K562 (cell line): Measurements from ENCODE around the gene SPAG7. TPM values are rescaled to one million over a fixed set of nuclear protein-coding genes. Genes with fewer than 3 reads are reported as not detected.
A peak's percentile ranks its signal among the peaks of the same experiment; 100 is the strongest.

Source experiments
- ATAC-seq: fragments of 200-7000 bp; cut with Tn5 transposase; 3 replicates; pipeline ENCODE4 v1.9.1; 2020; ENCODE audit warnings: moderate library complexity
- BruUV-seq: library from RNA; stranded (reverse); fragments of 400-500 nt; replicated peaks from 2 replicates; lab custom pipeline; 2021; lab: Mats Ljungman, UMichigan
- CTCF ChIA-PET: fragments of 300-600 bp; formaldehyde crosslinking; extraction: SDS; loops from one replicate; lab custom pipeline; 2021; ENCODE audit warnings: low intra/inter-chr PET ratio; lab: Yijun Ruan, JAX
- POLR2A ChIA-PET: fragments of 300-600, 350-650 bp; sonication (Branson Sonifier 250); formaldehyde crosslinking; extraction: SDS; loops from one replicate; lab custom pipeline; 2021; ENCODE audit warnings: antibody characterized with exemption, inconsistent platforms; lab: Yijun Ruan, JAX
- DNase-seq, 4 experiments: peaks; one replicate each; pipeline versions ENCODE4 v3.0.0 to v3.0.0-alpha.2; 2011 to 2018; ENCODE audit warnings: low spot score in 3 of 4, mixed read lengths in 3 of 4; ENCODE audit errors: extremely low read depth in 1 of 4
- FAIRE-seq: peaks from 2 replicates; lab custom pipeline; 2011; peaks lifted over from hg19 to GRCh38; lab: Jason Lieb, UNC
- H2AFZ ChIP-seq: 2 replicates; pipeline ENCODE4 v1.6.0; 2011; ENCODE audit warnings: low read depth, low read length, control low read depth, inconsistent platforms
- H3K27ac ChIP-seq: fragments of 200-600 bp; 3 replicates; pipeline ENCODE4 v1.8.0; 2011; ENCODE audit warnings: low read depth, mild to moderate bottlenecking, control low read depth, inconsistent platforms, low read length, moderate library complexity, mixed read lengths; ENCODE audit errors: extremely low read depth
- H3K27me3 ChIP-seq, 2 experiments: fragments of 300-600 bp in 1 of 2; 2 replicates in 1 of 2; 3 replicates in 1 of 2; pipeline versions ENCODE4 v1.6.0 to v1.8.0; 2011; ENCODE audit warnings: inconsistent platforms in 2 of 2, low read length in 2 of 2, mild to moderate bottlenecking in 1 of 2, mixed read lengths in 1 of 2, moderate library complexity in 1 of 2; ENCODE audit not compliant: control insufficient read depth in 2 of 2, insufficient read depth in 2 of 2
- H3K36me3 ChIP-seq: fragments of 300-600 bp; 3 replicates; pipeline ENCODE4 v1.8.0; 2011; ENCODE audit warnings: mild to moderate bottlenecking, low read length, inconsistent platforms; ENCODE audit not compliant: control insufficient read depth, insufficient read depth
- H3K4me1 ChIP-seq, 2 experiments: fragments of 200-600 bp in 1 of 2; replicated peaks in 1 of 2; 2 replicates in 1 of 2; 3 replicates in 1 of 2; pipeline versions ENCODE4 v1.5.1 to v1.8.0; 2011; ENCODE audit warnings: inconsistent platforms in 2 of 2, low read length in 2 of 2, mild to moderate bottlenecking in 1 of 2, mixed read lengths in 1 of 2, moderate library complexity in 1 of 2; ENCODE audit not compliant: control insufficient read depth in 2 of 2, insufficient read depth in 2 of 2
- H3K4me2 ChIP-seq: 2 replicates; pipeline ENCODE4 v1.6.1; 2011; ENCODE audit warnings: low read length, control low read depth, inconsistent platforms, mixed read lengths; ENCODE audit not compliant: insufficient read depth
- H3K4me3 ChIP-seq: fragments of 200-600 bp; sonication (generic), shearing (Covaris generic); 2 replicates; pipeline ENCODE4 v1.5.1; 2016; ENCODE audit warnings: control low read depth, inconsistent platforms
- H3K79me2 ChIP-seq: fragments of 200-600 bp; 3 replicates; pipeline ENCODE4 v1.8.0; 2011; ENCODE audit warnings: low read length, inconsistent platforms; ENCODE audit not compliant: control insufficient read depth, insufficient read depth
- H3K9ac ChIP-seq, 2 experiments: 2 replicates each; pipeline versions ENCODE4 v1.6.0 to v1.6.1; 2011; ENCODE audit warnings: low read depth in 2 of 2, low read length in 2 of 2, control low read depth in 1 of 2, inconsistent platforms in 1 of 2, mild to moderate bottlenecking in 1 of 2, mixed read lengths in 1 of 2; ENCODE audit not compliant: insufficient read depth in 1 of 2
- H3K9me1 ChIP-seq: one replicate; pipeline ENCODE4 v1.6.0; 2011; ENCODE audit warnings: inconsistent platforms, mild to moderate bottlenecking, low read length, moderate library complexity; ENCODE audit not compliant: control insufficient read depth, insufficient read depth
- H3K9me3 ChIP-seq: replicated peaks from 2 replicates; pipeline ENCODE4 v1.5.1; 2011; ENCODE audit warnings: low read depth, low read length, inconsistent platforms; ENCODE audit not compliant: control insufficient read depth, insufficient read depth
- H4K20me1 ChIP-seq: replicated peaks from 2 replicates; pipeline ENCODE4 v1.6.1; 2011; ENCODE audit warnings: low read length, inconsistent platforms, mixed read lengths; ENCODE audit not compliant: control insufficient read depth, insufficient read depth
- ARID4B ChIP-seq: sonication (generic); formaldehyde crosslinking; IDR thresholded peaks from 2 replicates; pipeline ENCODE4 v1.8.0; 2022; ENCODE audit warnings: mild to moderate bottlenecking, missing genetic modification reagents
- HLTF ChIP-seq: fragments of 450-650 bp; IDR thresholded peaks from 2 replicates; pipeline ENCODE4 v1.6.1; 2016
- HMG20B ChIP-seq: fragments of 250-450 bp; sonication (Bioruptor Pico); IDR thresholded peaks from 2 replicates; pipeline ENCODE4 v1.5.0; 2021; ENCODE audit warnings: mild to moderate bottlenecking
- OTX1 ChIP-seq: fragments of 450-650 bp; formaldehyde crosslinking; IDR thresholded peaks from 2 replicates; pipeline ENCODE4 v1.4.0; 2022; ENCODE audit warnings: mild to moderate bottlenecking
- POLR2AphosphoS2 ChIP-seq: IDR thresholded peaks from 2 replicates; pipeline ENCODE4 v1.6.1; 2012; ENCODE audit warnings: low read length, improper control_type of control experiment
- POLR2H ChIP-seq: IDR thresholded peaks from 2 replicates; pipeline ENCODE4 v1.6.1; 2016; ENCODE audit warnings: missing genetic modification characterization, low read depth, mild to moderate bottlenecking, control low read depth, missing compliant biosample characterization, moderate library complexity
- RB1 ChIP-seq: fragments of 450-650 bp; IDR thresholded peaks from 2 replicates; pipeline ENCODE4 v1.6.1; 2017; ENCODE audit warnings: low read depth, mild to moderate bottlenecking
- RREB1 ChIP-seq: fragments of 250-450 bp; sonication (Bioruptor Pico); IDR thresholded peaks from 2 replicates; pipeline ENCODE4 v1.4.0; 2020
- SETDB1 ChIP-seq: IDR thresholded peaks from one replicate; pipeline ENCODE4 v1.6.1; 2012; ENCODE audit warnings: low read length, control low read depth, inconsistent platforms
- SMAD4 ChIP-seq: fragments of 250-450 bp; sonication (Bioruptor Pico); conservative IDR thresholded peaks from 2 replicates; pipeline ENCODE4 v1.8.0; 2021; ENCODE audit warnings: inconsistent platforms, mild to moderate bottlenecking, moderate library complexity
- WGBS: fragments of 100-300 bp; shearing (Covaris generic); methylation state at CpG from one replicate; pipeline ENCODE4 v1.1.6; 2016; ENCODE audit warnings: low coverage, mixed read lengths; ENCODE audit not compliant: insufficient coverage; ENCODE audit errors: missing lambda C conversion rate; 5-methylcytosine and 5-hydroxymethylcytosine counted together
- in situ Hi-C: fragments of 300-500 bp; cut with MboI; formaldehyde crosslinking; loops from 4 replicates; pipeline ENCODE4 v1.15.0; 2018; ENCODE audit warnings: inconsistent platforms, mixed read lengths
- intact Hi-C: fragments of 100-400 bp; cut with micrococcal nuclease; formaldehyde crosslinking; loops from 2 replicates; pipeline ENCODE4 v1.14.2; 2022
- polyA plus RNA-seq, 8 experiments: library from polyadenylated mRNA; depleted of rRNA in 4 of 8; stranded (reverse) in 5 of 8; unstranded in 3 of 8; fragments of >200 nt; fragmentation: Nextera tagmentation in 2 of 8; fragmentation: Illumina TruSeq in 1 of 8; extraction: Ambion mirVana in 2 of 8; extraction: Trizol in 1 of 8; gene quantifications; 2 replicates each; pipeline versions ENCODE4 v1.2.1 to v1.2.3, GENCODE V29; 2011 to 2014; ENCODE audit warnings: inconsistent platforms in 1 of 8, missing spikeins in 1 of 8
- total RNA-seq, 7 experiments: library from RNA; depleted of rRNA in 6 of 7; stranded (reverse); fragments of >200 nt in 6 of 7; fragmentation: Illumina TruSeq in 2 of 7; extraction: Trizol in 2 of 7; gene quantifications; 2 replicates each; pipeline versions ENCODE4 v1.2.1 to v1.2.3, GENCODE V29; 2011 to 2021; ENCODE audit warnings: low replicate concordance in 1 of 7

SPAG7 gene
- total and polyA plus RNA-seq, 9 of the 15 experiments (the other 6 are each of a cell fraction or from before 2014, with no cell fraction given) = 5.6 to 53.5 (median 36.3) TPM

DNA sequence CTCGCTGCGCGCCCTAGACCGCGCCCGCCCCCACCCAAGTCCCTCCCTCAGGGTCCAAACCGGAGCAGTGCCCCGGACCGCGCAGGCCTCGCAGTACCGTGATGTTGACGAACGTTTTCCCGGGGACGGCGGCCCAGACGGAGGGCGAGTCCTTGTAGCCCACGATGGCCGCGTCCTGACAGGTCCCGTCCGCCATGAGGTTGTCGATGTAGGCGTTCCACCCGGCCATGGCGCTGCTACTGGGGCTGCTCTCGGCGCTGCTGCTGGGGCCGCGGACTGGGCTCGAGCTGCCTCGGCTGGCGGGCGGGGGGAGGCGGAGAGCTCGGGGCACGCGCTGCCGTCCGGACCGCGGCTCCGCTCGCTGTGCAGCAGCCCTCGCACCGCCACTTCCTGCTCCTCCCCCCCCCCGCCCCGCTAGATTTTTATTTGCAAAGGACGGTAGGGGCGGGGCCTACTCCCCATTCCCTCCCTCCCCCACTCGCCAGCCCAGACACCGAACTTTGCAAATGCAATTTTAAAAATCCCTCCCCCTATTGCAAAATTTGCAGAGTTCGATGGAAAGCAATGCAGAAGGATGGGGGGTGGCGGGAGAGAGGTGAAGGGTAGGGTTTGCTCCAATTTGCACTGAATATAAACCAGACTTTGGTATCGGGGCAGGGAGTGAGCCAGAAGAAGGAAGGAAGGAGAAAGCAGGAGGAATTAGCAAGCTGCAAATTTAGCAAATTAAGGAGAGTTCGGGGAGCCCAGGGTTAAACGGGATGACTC, 19.3 kb downstream of the SPAG7 start, which contains the start of gene PFN1:
TSS of gene PFN1 (minus strand) at position 365 of the 765 bp plus-strand sequence. CDS start at position 229, 136 bp downstream.
- Histone ChIP-seq H3K4me3 (peak within 1 kb of the TSS; percentile 97), H3K79me2 (peaks cover 69% of the 10 kb centered on the region), H3K9me3 (no peaks in the 10 kb centered on the region), H4K20me1 (peaks cover 22% of the 10 kb centered on the region), H3K36me3 (peaks cover 45% of the 10 kb centered on the region), H3K4me1 (peaks cover 32 to 52% of the 10 kb centered on the region in 2 experiments), H3K9me1 (no peaks in the 10 kb centered on the region), H2AFZ (peak within 1 kb of the TSS; percentile 52), H3K27ac (peak within 1 kb of the TSS; percentile 98), H3K9ac (peak within 1 kb of the TSS; percentile 94 to 97), H3K27me3 (no peaks in the 10 kb centered on the region), H3K4me2 (peak within 1 kb of the TSS; percentile 93)
- CTCF ChIA-PET = no interaction called here
- intact Hi-C loops (no loop called here), in situ Hi-C loops (no loop called here)
- BruUV-seq = no TSS peak
- FAIRE-seq (peak; percentile 79), ATAC-seq (peak; percentile 56), DNase-seq (peak; percentile 63 to 89 (median 80))
- POLR2A ChIA-PET = interaction anchor here (0.6 to 4.7 kb wide), 8 partner anchors 8 to 704 kb away, joined by 3 to 21 read pairs (median 3); partner anchors contain the start of genes RNF167, SLC25A11 and SPAG7
- WGBS = 0% methylated on average over 7 of the region's 59 CpGs
- TF ChIP-seq HMG20B (no peak), OTX1 (CRISPR knock-in tag) (peak; percentile 62; the same call in 1 of the 2 replicates), POLR2AphosphoS2 (peak; percentile 13; the same call in 1 of the 2 replicates), HLTF (peak; percentile 87; the same call in 1 of the 2 replicates), SETDB1 (no peak), SMAD4 (peak; percentile 40; the same call in 1 of the 2 replicates), RB1 (peak; percentile 34; the same call in 1 of the 2 replicates), RREB1 (CRISPR knock-in tag) (0 out of 2 replicates have a peak, but pooled peaks have one; percentile 25), POLR2H (tag) (peak; percentile 65), ARID4B (CRISPR knock-in tag) (peak; percentile 85)
